ENCODE results near the gene DESI2.

DNA sequence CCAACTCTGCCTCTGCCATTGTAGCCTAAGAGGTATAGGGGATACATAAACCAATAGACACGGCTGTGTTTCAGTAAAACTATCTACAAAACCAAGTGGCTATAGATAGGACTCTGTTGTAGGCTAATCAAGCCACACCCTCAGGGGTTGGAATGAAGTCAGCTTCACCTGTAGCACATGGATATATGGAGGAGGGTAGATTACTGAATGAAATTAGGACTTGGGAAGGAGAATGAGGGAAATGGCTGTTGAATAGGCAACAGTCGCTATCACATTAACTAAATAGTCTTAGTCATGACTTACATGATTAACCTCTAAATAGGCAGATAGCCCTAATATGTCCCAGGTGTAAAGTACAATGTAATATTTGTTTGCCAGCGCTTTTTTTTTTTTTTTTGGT, 49.7 kb downstream of the DESI2 start:
- TF ChIP-seq ZNF274 (IDR thresholded peaks at IDR 0.05; ENCODE audit: low read depth, low read length) = no peak
- no peak for TF ChIP-seq TCF7L2 (IDR thresholded peaks at IDR 0.05; ENCODE audit: borderline replicate concordance, extremely low read depth, insufficient read depth, insufficient read length)
- no peak for TF ChIP-seq ZFX (IDR thresholded peaks at IDR 0.05)
- no peak for TF ChIP-seq CTCF (IDR thresholded peaks at IDR 0.05 in 2 of 3, conservative IDR thresholded peaks at IDR 0.05 in 1 of 3; ENCODE audit: borderline replicate concordance in 1 of 3, insufficient read depth in 1 of 3, low read depth in 2 of 3, low read length in 2 of 3)
- no peak for TF ChIP-seq POLR2A (IDR thresholded peaks at IDR 0.05; ENCODE audit: borderline replicate concordance, extremely low read depth, insufficient read depth, insufficient read length)
- no peak for TF ChIP-seq FOSL1 (IDR thresholded peaks at IDR 0.05; ENCODE audit: low read depth)
- TF ChIP-seq YY1 (IDR thresholded peaks at IDR 0.05; ENCODE audit: extremely low read depth, insufficient replicate concordance, low read depth, low read length) = no peak
- no peak for TF ChIP-seq EZH2 (IDR thresholded peaks at IDR 0.05)

All from HCT116 (cell line).